Esophagus muscularis mucosa (tissue), 3 donors: ENCODE data around the gene ZNF502.

Experiments used
- POLR2A ChIP-seq: fragments of 450-650 bp; IDR thresholded peaks from one replicate; pipeline ENCODE4 v1.6.1; 2017; ENCODE audit warnings: antibody characterized with exemption, moderate library complexity, mild to moderate bottlenecking, low read depth
- POLR2AphosphoS5 ChIP-seq, 2 donors: sonication (generic); formaldehyde crosslinking; IDR thresholded peaks; one replicate each; pipeline ENCODE4 v1.6.1; 2017; ENCODE audit warnings: antibody characterized with exemption in 2 of 2
- TF ChIP-seq, protein P1 (sequence below), 3 experiments: fragments of 200-600 bp in 2 of 3; fragments of 450-650 bp in 1 of 3; sonication (generic) in 2 of 3; IDR thresholded peaks; one replicate each; pipeline ENCODE4 v1.5.1; 2017 to 2019; ENCODE audit warnings: antibody characterized with exemption in 3 of 3, mild to moderate bottlenecking in 2 of 3, moderate library complexity in 1 of 3

DNA sequence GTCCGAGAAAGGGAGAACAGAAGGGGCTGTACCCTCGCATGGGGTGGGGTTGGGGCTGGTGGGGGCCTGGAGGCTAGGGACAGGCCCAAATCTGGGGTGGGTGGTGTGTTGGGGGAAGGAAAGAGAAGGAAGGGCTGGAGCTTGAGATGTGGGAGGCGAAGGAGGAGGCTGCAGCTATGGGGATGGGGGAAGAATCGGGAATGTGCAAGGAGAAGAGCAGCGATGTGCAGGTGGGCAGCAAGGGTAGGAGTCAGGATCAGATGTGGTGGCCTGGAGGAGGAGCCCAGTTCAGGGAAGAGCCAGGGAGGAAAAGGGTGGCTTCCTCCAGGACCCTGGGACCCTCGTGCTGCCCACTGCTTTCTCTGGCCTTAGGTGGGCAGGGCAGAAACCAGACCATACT is 42.7 kb upstream of the ZNF502 start:
- TF ChIP-seq POLR2A, result no peak
- TF ChIP-seq, protein P1, sequence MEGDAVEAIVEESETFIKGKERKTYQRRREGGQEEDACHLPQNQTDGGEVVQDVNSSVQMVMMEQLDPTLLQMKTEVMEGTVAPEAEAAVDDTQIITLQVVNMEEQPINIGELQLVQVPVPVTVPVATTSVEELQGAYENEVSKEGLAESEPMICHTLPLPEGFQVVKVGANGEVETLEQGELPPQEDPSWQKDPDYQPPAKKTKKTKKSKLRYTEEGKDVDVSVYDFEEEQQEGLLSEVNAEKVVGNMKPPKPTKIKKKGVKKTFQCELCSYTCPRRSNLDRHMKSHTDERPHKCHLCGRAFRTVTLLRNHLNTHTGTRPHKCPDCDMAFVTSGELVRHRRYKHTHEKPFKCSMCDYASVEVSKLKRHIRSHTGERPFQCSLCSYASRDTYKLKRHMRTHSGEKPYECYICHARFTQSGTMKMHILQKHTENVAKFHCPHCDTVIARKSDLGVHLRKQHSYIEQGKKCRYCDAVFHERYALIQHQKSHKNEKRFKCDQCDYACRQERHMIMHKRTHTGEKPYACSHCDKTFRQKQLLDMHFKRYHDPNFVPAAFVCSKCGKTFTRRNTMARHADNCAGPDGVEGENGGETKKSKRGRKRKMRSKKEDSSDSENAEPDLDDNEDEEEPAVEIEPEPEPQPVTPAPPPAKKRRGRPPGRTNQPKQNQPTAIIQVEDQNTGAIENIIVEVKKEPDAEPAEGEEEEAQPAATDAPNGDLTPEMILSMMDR (IDR thresholded peaks at IDR 0.05), result no peak
- no peak for TF ChIP-seq POLR2AphosphoS5 (IDR thresholded peaks at IDR 0.05)
